Tibial nerve (tissue), 4 donors: ENCODE data around the gene FAT4. TPM values are rescaled to one million over a fixed set of nuclear protein-coding genes. Genes with fewer than 3 reads are reported as not detected.

Experiments
- DNase-seq, 2 donors: peaks; one replicate each; pipeline ENCODE4 v3.0.0-alpha.2; 2019; ENCODE audit warnings: low spot score in 2 of 2
- H3K27ac ChIP-seq, 4 donors: fragments of 200-600 bp; sonication (generic) in 3 of 4; one replicate each; pipeline ENCODE4 v1.5.1; 2017 to 2019; ENCODE audit warnings: mild to moderate bottlenecking in 1 of 4
- H3K27me3 ChIP-seq, 2 donors: fragments of 200-600 bp; sonication (generic) in 1 of 2; one replicate each; pipeline versions ENCODE4 v1.5.1 to v1.6.0; 2017 to 2019
- H3K36me3 ChIP-seq, 3 donors: fragments of 200-600 bp; sonication (generic); one replicate each; pipeline ENCODE4 v1.5.1; 2018 to 2019
- H3K4me1 ChIP-seq, 4 donors: fragments of 200-600 bp; sonication (generic) in 3 of 4; one replicate each; pipeline ENCODE4 v1.5.1; 2017 to 2019
- H3K4me3 ChIP-seq, 4 donors: fragments of 200-600 bp; sonication (generic) in 3 of 4; one replicate each; pipeline ENCODE4 v1.5.1; 2017 to 2019; ENCODE audit warnings: mild to moderate bottlenecking in 1 of 4, moderate library complexity in 1 of 4
- H3K9me3 ChIP-seq, 4 donors: fragments of 200-600 bp; sonication (generic) in 3 of 4; one replicate each; pipeline ENCODE4 v1.5.1; 2017 to 2019
- CTCF ChIP-seq, 5 experiments: fragments of 200-600 bp in 3 of 5; fragments of 450-650 bp in 2 of 5; sonication (generic) in 3 of 5; IDR thresholded peaks; one replicate each; pipeline ENCODE4 v1.5.1; 2016 to 2019; ENCODE audit warnings: antibody characterized with exemption in 5 of 5, mild to moderate bottlenecking in 3 of 5, moderate library complexity in 2 of 5
- EP300 ChIP-seq, 2 donors: sonication (generic); formaldehyde crosslinking; IDR thresholded peaks; one replicate each; pipeline ENCODE4 v1.6.1; 2017; ENCODE audit warnings: antibody characterized with exemption in 2 of 2, mild to moderate bottlenecking in 1 of 2
- POLR2A ChIP-seq, 2 donors: fragments of 450-650 bp; IDR thresholded peaks; one replicate each; pipeline ENCODE4 v1.6.1; 2017; ENCODE audit warnings: antibody characterized with exemption in 2 of 2, mild to moderate bottlenecking in 2 of 2, moderate library complexity in 2 of 2
- WGBS, 2 donors: methylation state at CpG; one replicate each; pipeline ENCODE4 v1.1.5; 2018; 5-methylcytosine and 5-hydroxymethylcytosine counted together
- total RNA-seq, 4 donors: library from RNA; depleted of rRNA; stranded (reverse); fragments of >200 nt; gene quantifications; one replicate each; pipeline ENCODE4 v1.1.0, GENCODE V29; 2016

The FAT4 gene
- total RNA-seq, 4 donors from 2014 or later = 12.3 to 22.7 (median 18.4) TPM

- Histone ChIP-seq H3K9me3 (no peaks in the 10 kb centered on the region), H3K27ac (no peak overlapping the region), H3K4me1 (no peaks in the 10 kb centered on the region), H3K4me3 (no peak overlapping the region), H3K27me3 (no peaks in the 10 kb centered on the region), H3K36me3 (no peaks in the 10 kb centered on the region)
- no peak for TF ChIP-seq EP300 (IDR thresholded peaks at IDR 0.05)
- TF ChIP-seq CTCF (IDR thresholded peaks at IDR 0.05) = no peak
- no peak for TF ChIP-seq POLR2A (IDR thresholded peaks at IDR 0.05)
- 28 to 38% methylated on average over 2 of the region's 2 CpGs for WGBS, 2 donors
- DNase-seq = no peak
Observed at GRCh38 chr4:125297116-125297515, 17.6 kb upstream of the FAT4 start.

- DNase-seq = no peak
Observed at GRCh38 chr4:125303058-125303457, 11.7 kb upstream of the FAT4 start.

GRCh38 chr4:125303821-125304220, 10.9 kb upstream of the FAT4 start:
- H3K27ac ChIP-seq = no peak overlapping the region
- WGBS, 2 donors = 85 to 89% methylated on average over 5 of the region's 5 CpGs
- TF ChIP-seq CTCF (IDR thresholded peaks at IDR 0.05) (no peak), EP300 (IDR thresholded peaks at IDR 0.05) (no peak), POLR2A (IDR thresholded peaks at IDR 0.05) (no peak)
- H3K36me3 ChIP-seq = no peaks in the 10 kb centered on the region
- DNase-seq = no peak
- no peaks in the 10 kb centered on the region for H3K4me1 ChIP-seq
- no peak overlapping the region for H3K4me3 ChIP-seq
- no peaks in the 10 kb centered on the region for H3K9me3 ChIP-seq
- H3K27me3 ChIP-seq = no peaks in the 10 kb centered on the region

More at GRCh38 chr4:125303058-125303457, 11.7 kb upstream of the FAT4 start:
- no peak overlapping the region for H3K27ac ChIP-seq
- TF ChIP-seq CTCF (IDR thresholded peaks at IDR 0.05) (no peak), EP300 (IDR thresholded peaks at IDR 0.05) (no peak), POLR2A (IDR thresholded peaks at IDR 0.05) (no peak)
- WGBS, 2 donors = 24 to 33% methylated on average over 1 of the region's 1 CpG
- no peaks in the 10 kb centered on the region for H3K27me3 ChIP-seq
- no peaks in the 10 kb centered on the region for H3K4me1 ChIP-seq
- H3K9me3 ChIP-seq = no peaks in the 10 kb centered on the region
- H3K36me3 ChIP-seq = no peaks in the 10 kb centered on the region
- no peak overlapping the region for H3K4me3 ChIP-seq

GRCh38 chr4:125306112-125306511, 8.6 kb upstream of the FAT4 start:
- TF ChIP-seq EP300 (IDR thresholded peaks at IDR 0.05) (no peak), CTCF (IDR thresholded peaks at IDR 0.05) (no peak), POLR2A (IDR thresholded peaks at IDR 0.05) (no peak)
- H3K4me1 ChIP-seq = no peaks in the 10 kb centered on the region
- 91 to 96% methylated on average over 1 of the region's 1 CpG for WGBS, 2 donors

GRCh38 chr4:125306533-125306932, 8.2 kb upstream of the FAT4 start:
- Histone ChIP-seq H3K36me3 (no peaks in the 10 kb centered on the region), H3K9me3 (peaks cover 0 to 6% (median 0%) of the 10 kb centered on the region in 4 donors), H3K27me3 (no peaks in the 10 kb centered on the region), H3K4me3 (no peak overlapping the region), H3K4me1 (no peaks in the 10 kb centered on the region), H3K27ac (no peak overlapping the region)
- TF ChIP-seq CTCF (IDR thresholded peaks at IDR 0.05) = no peak
- TF ChIP-seq EP300 (IDR thresholded peaks at IDR 0.05) = no peak
- no peak for TF ChIP-seq POLR2A (IDR thresholded peaks at IDR 0.05)
- no peak for DNase-seq

More at GRCh38 chr4:125306112-125306511, 8.6 kb upstream of the FAT4 start:
- H3K4me3 ChIP-seq = no peak overlapping the region
- DNase-seq = no peak
- no peaks in the 10 kb centered on the region for H3K36me3 ChIP-seq
- H3K27ac ChIP-seq = no peak overlapping the region
- H3K27me3 ChIP-seq = no peaks in the 10 kb centered on the region
- H3K9me3 ChIP-seq = peaks cover 0 to 6% (median 0%) of the 10 kb centered on the region in 4 donors
